H9 (cell line): ENCODE data around the gene PERM1. TPM values are rescaled to one million over a fixed set of nuclear protein-coding genes. Genes with fewer than 3 reads are reported as not detected.

ENCODE experiments used
- DNase-seq: peaks from one replicate; pipeline ENCODE4 v3.0.0-alpha.2; 2017
- H2AFZ ChIP-seq: one replicate; pipeline ENCODE4 v1.6.1; 2013; ENCODE audit warnings: mild to moderate bottlenecking, low read length, control low read depth, moderate library complexity
- H2AK5ac ChIP-seq: 2 replicates; pipeline ENCODE4 v1.6.1; 2013; ENCODE audit warnings: low read length, control low read depth, mixed read lengths; ENCODE audit not compliant: insufficient read length
- H2BK120ac ChIP-seq: one replicate; pipeline ENCODE4 v1.6.1; 2013; ENCODE audit warnings: low read depth, mild to moderate bottlenecking, low read length, control low read depth, inconsistent platforms; ENCODE audit not compliant: poor library complexity, severe bottlenecking
- H2BK12ac ChIP-seq: 2 replicates; pipeline ENCODE4 v1.6.1; 2013; ENCODE audit warnings: low read length, control low read depth, mixed read lengths, low read depth; ENCODE audit not compliant: insufficient read length
- H2BK15ac ChIP-seq: 2 replicates; pipeline ENCODE4 v1.6.1; 2013; ENCODE audit warnings: low read depth, low read length, control low read depth
- H2BK20ac ChIP-seq: one replicate; pipeline ENCODE4 v1.6.1; 2013; ENCODE audit warnings: low read depth, mild to moderate bottlenecking, low read length, control low read depth, inconsistent platforms; ENCODE audit not compliant: poor library complexity, severe bottlenecking
- H2BK5ac ChIP-seq: 2 replicates; pipeline ENCODE4 v1.6.1; 2013; ENCODE audit warnings: low read length, control low read depth, mixed read lengths; ENCODE audit not compliant: insufficient read length
- H3K14ac ChIP-seq: 2 replicates; pipeline ENCODE4 v1.6.1; 2013; ENCODE audit warnings: low read length, control low read depth; ENCODE audit not compliant: insufficient read depth
- H3K18ac ChIP-seq: 2 replicates; pipeline ENCODE4 v1.6.1; 2013; ENCODE audit warnings: low read depth, mild to moderate bottlenecking, mixed read lengths, low read length, control low read depth; ENCODE audit not compliant: insufficient read length
- H3K23ac ChIP-seq: 2 replicates; pipeline ENCODE4 v1.6.1; 2013; ENCODE audit warnings: low read length, control low read depth, mixed read lengths, low read depth; ENCODE audit not compliant: insufficient read length
- H3K23me2 ChIP-seq: 2 replicates; pipeline ENCODE4 v1.6.1; 2013; ENCODE audit warnings: low read depth, mild to moderate bottlenecking, mixed read lengths, low read length, control low read depth; ENCODE audit not compliant: insufficient read length, poor library complexity, severe bottlenecking
- H3K27ac ChIP-seq: 2 replicates; pipeline ENCODE4 v1.5.1; 2013; ENCODE audit warnings: low read length, control low read depth, mixed read lengths, low read depth; ENCODE audit not compliant: insufficient read length
- H3K27me3 ChIP-seq: 2 replicates; pipeline ENCODE4 v1.6.1; 2013; ENCODE audit warnings: low read length, control low read depth, inconsistent platforms; ENCODE audit not compliant: insufficient read depth
- H3K4ac ChIP-seq: 2 replicates; pipeline ENCODE4 v1.6.1; 2013; ENCODE audit warnings: low read depth, mild to moderate bottlenecking, control low read depth, inconsistent platforms, low read length, moderate library complexity
- H3K4me1 ChIP-seq: 2 replicates; pipeline ENCODE4 v1.6.1; 2013; ENCODE audit warnings: low read length, control low read depth, inconsistent platforms; ENCODE audit not compliant: insufficient read depth
- H3K4me2 ChIP-seq: 2 replicates; pipeline ENCODE4 v1.6.1; 2013; ENCODE audit warnings: low read length, control low read depth, mixed read lengths; ENCODE audit not compliant: insufficient read length, insufficient read depth
- H3K56ac ChIP-seq: 2 replicates; pipeline ENCODE4 v1.6.1; 2013; ENCODE audit warnings: low read depth, mild to moderate bottlenecking, mixed read lengths, low read length, control low read depth; ENCODE audit not compliant: insufficient read length
- H3K79me1 ChIP-seq: 2 replicates; pipeline ENCODE4 v1.6.1; 2013; ENCODE audit warnings: low read depth, mild to moderate bottlenecking, moderate library complexity, low read length, control low read depth, inconsistent platforms; ENCODE audit not compliant: insufficient read depth, poor library complexity, severe bottlenecking
- H3K79me2 ChIP-seq: 2 replicates; pipeline ENCODE4 v1.6.1; 2013; ENCODE audit warnings: low read length, control low read depth, inconsistent platforms; ENCODE audit not compliant: insufficient read depth
- H3K9ac ChIP-seq: 2 replicates; pipeline ENCODE4 v1.6.1; 2013; ENCODE audit warnings: low read length, control low read depth, mixed read lengths; ENCODE audit not compliant: insufficient read length; ENCODE audit errors: extremely low read depth
- H3K9me3 ChIP-seq: one replicate; pipeline ENCODE4 v1.6.1; 2013; ENCODE audit warnings: low read depth, low read length, inconsistent platforms; ENCODE audit not compliant: control insufficient read depth
- H3T11ph ChIP-seq: one replicate; pipeline ENCODE4 v1.6.1; 2013; ENCODE audit warnings: mild to moderate bottlenecking, low read length, control low read depth, inconsistent platforms
- H4K20me1 ChIP-seq: one replicate; pipeline ENCODE4 v1.6.1; 2013; ENCODE audit not compliant: control insufficient read depth, insufficient read length, insufficient read depth
- H4K5ac ChIP-seq: 2 replicates; pipeline ENCODE4 v1.6.1; 2013; ENCODE audit warnings: low read depth, mild to moderate bottlenecking, mixed read lengths, low read length, control low read depth; ENCODE audit not compliant: insufficient read length
- H4K8ac ChIP-seq: replicated peaks from 2 replicates; pipeline ENCODE4 v1.6.1; 2013; ENCODE audit warnings: low read length, control low read depth, mixed read lengths, low read depth; ENCODE audit not compliant: insufficient read length
- H4K91ac ChIP-seq: 2 replicates; pipeline ENCODE4 v1.6.1; 2013; ENCODE audit warnings: low read depth, mild to moderate bottlenecking, moderate library complexity, mixed read lengths, low read length, control low read depth; ENCODE audit not compliant: insufficient read length
- H3K27ac Mint-ChIP-seq, 3 experiments: 2 replicates in 2 of 3; 3 replicates in 1 of 3; pipeline ENCODE4 v1.8.0; 2020 to 2021; ENCODE audit warnings: mixed read lengths in 3 of 3, mild to moderate bottlenecking in 1 of 3, moderate library complexity in 1 of 3
- H3K27me3 Mint-ChIP-seq: 2 replicates; pipeline ENCODE4 v1.8.0; 2021; ENCODE audit warnings: low read depth, mild to moderate bottlenecking, moderate library complexity, mixed read lengths
- H3K36me3 Mint-ChIP-seq, 3 experiments: 2 replicates in 2 of 3; 3 replicates in 1 of 3; pipeline ENCODE4 v1.8.0; 2020 to 2021; ENCODE audit warnings: low read depth in 3 of 3, mixed read lengths in 3 of 3; ENCODE audit not compliant: insufficient read depth in 1 of 3
- H3K4me1 Mint-ChIP-seq, 2 experiments: 2 replicates each; pipeline ENCODE4 v1.8.0; 2020; ENCODE audit warnings: mixed read lengths in 2 of 2
- H3K4me3 Mint-ChIP-seq, 2 experiments: 2 replicates in 1 of 2; 3 replicates in 1 of 2; pipeline ENCODE4 v1.8.0; 2020 to 2021; ENCODE audit warnings: mild to moderate bottlenecking in 2 of 2, mixed read lengths in 2 of 2, moderate library complexity in 1 of 2
- H3K9me3 Mint-ChIP-seq, 2 experiments: 2 replicates in 1 of 2; 3 replicates in 1 of 2; pipeline ENCODE4 v1.8.0; 2020; ENCODE audit warnings: mild to moderate bottlenecking in 2 of 2, mixed read lengths in 2 of 2, moderate library complexity in 1 of 2
- CTCF ChIP-seq: fragments of 200-600 bp; sonication (generic); conservative IDR thresholded peaks from 3 replicates; pipeline ENCODE4 v1.8.0; 2021; ENCODE audit warnings: antibody characterized with exemption, mild to moderate bottlenecking
- WGBS: extraction: QIAGEN DNeasy Blood & Tissue Kit; methylation state at CpG from one replicate; pipeline ENCODE4 v1.1.7; 2013; ENCODE audit warnings: missing lambda C conversion rate, low lambda C conversion rate, mixed read lengths; ENCODE audit not compliant: insufficient read length; ENCODE audit errors: extremely low coverage; 5-methylcytosine and 5-hydroxymethylcytosine counted together
- total RNA-seq: library from RNA; stranded (reverse); gene quantifications from 2 replicates; pipeline ENCODE4 v1.2.1, GENCODE V29; 2021

Gene PERM1
- total RNA-seq, 1 experiment from 2014 or later, result not detected

DNA sequence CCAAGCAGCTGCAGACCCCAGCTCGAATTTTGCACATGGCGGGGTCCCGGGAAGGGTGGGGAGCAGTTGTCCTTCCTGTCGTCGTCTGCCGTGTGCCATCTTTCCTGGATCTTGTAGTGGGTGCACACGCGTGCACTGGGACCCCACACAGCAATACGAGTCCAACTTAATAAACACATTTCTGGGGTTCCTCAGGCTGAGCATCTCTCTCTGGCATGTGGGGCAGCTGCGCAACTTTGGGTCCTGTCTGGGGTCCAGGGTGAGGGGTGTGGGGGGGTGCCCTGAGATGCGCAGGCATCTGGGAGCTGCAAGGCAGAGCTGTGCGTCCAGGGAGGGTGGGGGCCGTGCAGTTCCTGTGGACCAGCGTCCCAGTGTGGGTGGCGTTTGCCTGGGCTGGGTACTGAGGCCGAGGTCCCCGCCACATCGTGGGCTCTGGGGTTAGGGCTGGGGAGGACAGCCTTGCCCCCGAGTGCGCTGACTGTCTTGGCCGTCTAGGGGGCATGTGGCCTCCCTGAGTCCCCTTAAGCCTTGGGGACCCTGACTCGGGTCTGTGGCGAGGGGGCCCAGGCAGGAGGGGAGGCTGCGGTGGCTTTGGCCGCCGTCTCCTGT is 16.3 kb downstream of the PERM1 start:
- H4K8ac ChIP-seq, result no peak overlapping the region
- no peak overlapping the region for H2BK120ac ChIP-seq
- peaks cover 0 to 3% of the 10 kb centered on the region in 2 experiments; a peak in 1 of 4 replicates for H3K4me1 Mint-ChIP-seq
- no peaks in the 10 kb centered on the region for H4K20me1 ChIP-seq
- H3K9me3 Mint-ChIP-seq, result peaks cover 3 to 4% of the 10 kb centered on the region in 2 experiments; a peak in 3 of 5 replicates
- H3K23ac ChIP-seq, result no peak overlapping the region
- H3K79me1 ChIP-seq, result no peaks in the 10 kb centered on the region
- H3K36me3 Mint-ChIP-seq, result peaks cover 0 to 26% (median 24%) of the 10 kb centered on the region in 3 experiments; a peak in 6 of 7 replicates
- no peaks in the 10 kb centered on the region for H3K9me3 ChIP-seq
- no peak overlapping the region for H2AK5ac ChIP-seq
- no peak for TF ChIP-seq CTCF
- peaks cover 47% of the 10 kb centered on the region for H3K27me3 Mint-ChIP-seq
- no CpG with 5 or more reads among the region's 26 CpGs for WGBS
- no peak overlapping the region for H4K91ac ChIP-seq
- H3K4ac ChIP-seq, result no peak overlapping the region
- no peak overlapping the region for H3K9ac ChIP-seq
- H3K27me3 ChIP-seq, result peaks cover 11% of the 10 kb centered on the region; the same call in 1 of the 2 replicates
- H2BK12ac ChIP-seq, result no peak overlapping the region
- no peak overlapping the region for H3K4me3 Mint-ChIP-seq
- H2AFZ ChIP-seq, result no peak overlapping the region
- H3K27ac Mint-ChIP-seq, result no peak overlapping the region
- no peaks in the 10 kb centered on the region for H3K4me1 ChIP-seq
- H3T11ph ChIP-seq, result no peak overlapping the region
- no peak overlapping the region for H3K56ac ChIP-seq
- no peak overlapping the region for H2BK5ac ChIP-seq
- no peak overlapping the region for H3K4me2 ChIP-seq
- peaks cover 12% of the 10 kb centered on the region for H3K23me2 ChIP-seq
- H2BK20ac ChIP-seq, result no peak overlapping the region
- H3K14ac ChIP-seq, result no peak overlapping the region
- DNase-seq, result no peak
- H4K5ac ChIP-seq, result no peak overlapping the region
- no peak overlapping the region for H3K27ac ChIP-seq
- H3K79me2 ChIP-seq, result no peaks in the 10 kb centered on the region
- no peak overlapping the region for H2BK15ac ChIP-seq
- no peak overlapping the region for H3K18ac ChIP-seq
